Loucy (cell line): Measurements from ENCODE around the gene PPARG.

Source experiments
- H2AFZ ChIP-seq: fragments of 200-600 bp; sonication (generic); 2 replicates; pipeline ENCODE4 v1.6.0; 2016; ENCODE audit warnings: antibody characterized with exemption, mild to moderate bottlenecking, low read length, moderate library complexity
- H3F3A ChIP-seq: fragments of 200-600 bp; 2 replicates; pipeline ENCODE4 v1.6.0; 2016; ENCODE audit warnings: antibody characterized with exemption, low read depth, mild to moderate bottlenecking
- H3K27me3 ChIP-seq: fragments of 200-600 bp; sonication (generic); 2 replicates; pipeline ENCODE4 v1.6.1; 2014; ENCODE audit warnings: low read length, mild to moderate bottlenecking; ENCODE audit not compliant: insufficient read depth, poor library complexity, severe bottlenecking
- H3K36me3 ChIP-seq: fragments of 200-600 bp; sonication (generic); 2 replicates; pipeline ENCODE4 v1.6.1; 2016; ENCODE audit warnings: low read length; ENCODE audit not compliant: insufficient read depth
- H3K4me1 ChIP-seq: fragments of 200-600 bp; sonication (generic); 2 replicates; pipeline ENCODE4 v1.5.1; 2014; ENCODE audit warnings: low read length, mild to moderate bottlenecking; ENCODE audit not compliant: insufficient read depth, poor library complexity, severe bottlenecking
- H3K4me2 ChIP-seq: fragments of 200-600 bp; sonication (generic); 2 replicates; pipeline ENCODE4 v1.6.0; 2014; ENCODE audit warnings: antibody characterized with exemption, low read length, low read depth, mild to moderate bottlenecking; ENCODE audit not compliant: poor library complexity, severe bottlenecking
- H3K4me3 ChIP-seq: fragments of 200-600 bp; sonication (generic); 2 replicates; pipeline ENCODE4 v1.5.1; 2014; ENCODE audit warnings: low read length, mild to moderate bottlenecking, mixed read lengths; ENCODE audit not compliant: poor library complexity, severe bottlenecking
- H3K79me2 ChIP-seq: fragments of 200-600 bp; sonication (generic); 2 replicates; pipeline ENCODE4 v1.6.1; 2014; ENCODE audit warnings: low read length; ENCODE audit not compliant: insufficient read depth
- H3K9ac ChIP-seq: fragments of 200-600 bp; sonication (generic); 2 replicates; pipeline ENCODE4 v1.6.0; 2014; ENCODE audit warnings: mild to moderate bottlenecking, low read depth, low read length, moderate library complexity; ENCODE audit not compliant: poor library complexity, severe bottlenecking
- H3K9me2 ChIP-seq: fragments of 200-600 bp; sonication (generic); replicated peaks from 2 replicates; pipeline ENCODE4 v1.6.1; 2016; ENCODE audit warnings: low read depth, low read length, mixed read lengths
- H3K9me3 ChIP-seq: fragments of 200-600 bp; sonication (generic); 2 replicates; pipeline ENCODE4 v1.6.1; 2014; ENCODE audit warnings: mild to moderate bottlenecking, antibody characterized with exemption, low read length, low read depth; ENCODE audit not compliant: insufficient read depth
- H4K20me1 ChIP-seq: fragments of 200-600 bp; sonication (generic); 2 replicates; pipeline ENCODE4 v1.6.0; 2014; ENCODE audit warnings: antibody characterized with exemption, low read length, mild to moderate bottlenecking; ENCODE audit not compliant: insufficient read depth, poor library complexity, severe bottlenecking
- EZH2phosphoT487 ChIP-seq: fragments of 200-600 bp; IDR thresholded peaks from 2 replicates; pipeline ENCODE4 v1.6.1; 2018; ENCODE audit warnings: antibody characterized with exemption, mild to moderate bottlenecking, moderate library complexity, borderline replicate concordance
- TF ChIP-seq, protein P1 (sequence below): fragments of 200-600 bp; sonication (generic); conservative IDR thresholded peaks from 2 replicates; pipeline ENCODE4 v1.5.1; 2014; ENCODE audit warnings: mild to moderate bottlenecking, antibody characterized with exemption, low read length

The PPARG gene

DNA sequence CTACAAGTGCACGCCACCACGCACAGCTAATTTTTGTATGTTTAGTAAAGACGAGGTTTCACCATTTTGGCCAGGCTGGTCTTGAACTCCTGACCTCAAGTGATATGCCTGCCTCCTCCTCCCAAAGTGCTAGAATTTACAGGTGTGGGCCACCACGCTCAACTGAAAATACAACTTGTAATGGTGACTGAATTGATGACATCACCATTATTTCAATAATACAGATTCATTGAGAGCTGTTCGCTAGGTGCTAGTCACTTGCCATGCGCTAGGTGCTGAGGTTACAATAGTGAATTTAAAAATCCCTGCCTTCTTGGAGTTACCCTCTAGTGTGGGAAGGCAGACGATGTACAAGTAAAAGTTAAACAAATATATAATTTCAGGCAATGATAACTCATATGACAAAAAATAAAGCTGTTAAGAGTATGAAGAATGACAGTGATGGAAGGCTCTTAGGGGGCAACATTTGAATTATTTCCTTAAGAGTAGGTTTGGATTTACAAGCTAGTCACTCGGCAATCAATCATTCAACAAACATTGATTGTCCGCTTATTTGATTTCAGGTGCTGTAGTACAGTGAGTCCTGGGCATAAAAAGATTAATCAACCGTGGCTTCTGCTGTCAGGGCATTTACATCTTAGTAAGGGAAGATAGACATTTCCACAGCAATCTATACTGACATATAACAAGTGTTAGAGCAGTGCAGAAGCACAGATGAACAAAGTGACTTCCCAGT lies 9.1 kb upstream of the PPARG start:
- Histone ChIP-seq H3K79me2 (no peaks in the 10 kb centered on the region), H3F3A (no peaks in the 10 kb centered on the region), H2AFZ (no peak overlapping the region), H3K4me2 (no peak overlapping the region), H4K20me1 (no peaks in the 10 kb centered on the region), H3K9me3 (no peaks in the 10 kb centered on the region), H3K9me2 (no peaks in the 10 kb centered on the region), H3K4me3 (no peak overlapping the region), H3K4me1 (no peaks in the 10 kb centered on the region), H3K9ac (no peak overlapping the region), H3K27me3 (no peaks in the 10 kb centered on the region), H3K36me3 (no peaks in the 10 kb centered on the region)
- no peak for TF ChIP-seq EZH2phosphoT487
- TF ChIP-seq, protein P1, sequence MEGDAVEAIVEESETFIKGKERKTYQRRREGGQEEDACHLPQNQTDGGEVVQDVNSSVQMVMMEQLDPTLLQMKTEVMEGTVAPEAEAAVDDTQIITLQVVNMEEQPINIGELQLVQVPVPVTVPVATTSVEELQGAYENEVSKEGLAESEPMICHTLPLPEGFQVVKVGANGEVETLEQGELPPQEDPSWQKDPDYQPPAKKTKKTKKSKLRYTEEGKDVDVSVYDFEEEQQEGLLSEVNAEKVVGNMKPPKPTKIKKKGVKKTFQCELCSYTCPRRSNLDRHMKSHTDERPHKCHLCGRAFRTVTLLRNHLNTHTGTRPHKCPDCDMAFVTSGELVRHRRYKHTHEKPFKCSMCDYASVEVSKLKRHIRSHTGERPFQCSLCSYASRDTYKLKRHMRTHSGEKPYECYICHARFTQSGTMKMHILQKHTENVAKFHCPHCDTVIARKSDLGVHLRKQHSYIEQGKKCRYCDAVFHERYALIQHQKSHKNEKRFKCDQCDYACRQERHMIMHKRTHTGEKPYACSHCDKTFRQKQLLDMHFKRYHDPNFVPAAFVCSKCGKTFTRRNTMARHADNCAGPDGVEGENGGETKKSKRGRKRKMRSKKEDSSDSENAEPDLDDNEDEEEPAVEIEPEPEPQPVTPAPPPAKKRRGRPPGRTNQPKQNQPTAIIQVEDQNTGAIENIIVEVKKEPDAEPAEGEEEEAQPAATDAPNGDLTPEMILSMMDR = no peak

DNA sequence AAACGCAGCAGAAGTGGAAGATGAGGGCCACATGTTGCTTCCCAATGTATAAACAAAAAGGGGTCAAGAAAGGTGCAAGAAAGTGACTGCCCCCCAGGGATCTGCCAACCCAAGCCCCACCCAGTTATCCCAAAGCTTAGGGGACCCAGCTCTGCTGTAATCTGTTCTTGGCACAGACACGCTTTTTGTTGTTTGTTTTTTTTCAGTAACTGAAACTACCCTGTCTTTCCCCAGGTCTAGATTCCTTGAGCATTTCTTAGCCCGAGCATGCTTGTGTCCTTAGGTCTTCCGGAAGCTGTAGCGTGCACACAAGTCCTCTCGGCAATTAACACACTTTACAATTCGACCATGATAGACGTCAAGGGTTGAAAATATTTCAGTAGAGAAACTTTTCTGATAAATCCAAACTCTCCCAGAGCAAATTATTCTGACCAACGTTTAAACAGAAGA lies 8.5 kb upstream of the PPARG start:
- Histone ChIP-seq H3K9me2 (no peaks in the 10 kb centered on the region), H3K4me2 (no peak overlapping the region), H3K4me1 (no peaks in the 10 kb centered on the region), H3K79me2 (no peaks in the 10 kb centered on the region), H3K9me3 (no peaks in the 10 kb centered on the region), H4K20me1 (no peaks in the 10 kb centered on the region), H3K27me3 (no peaks in the 10 kb centered on the region), H3K36me3 (no peaks in the 10 kb centered on the region), H3F3A (no peaks in the 10 kb centered on the region), H3K9ac (no peak overlapping the region), H2AFZ (no peak overlapping the region), H3K4me3 (no peak overlapping the region)
- TF ChIP-seq EZH2phosphoT487 = no peak
- TF ChIP-seq, protein P1 = no peak

DNA sequence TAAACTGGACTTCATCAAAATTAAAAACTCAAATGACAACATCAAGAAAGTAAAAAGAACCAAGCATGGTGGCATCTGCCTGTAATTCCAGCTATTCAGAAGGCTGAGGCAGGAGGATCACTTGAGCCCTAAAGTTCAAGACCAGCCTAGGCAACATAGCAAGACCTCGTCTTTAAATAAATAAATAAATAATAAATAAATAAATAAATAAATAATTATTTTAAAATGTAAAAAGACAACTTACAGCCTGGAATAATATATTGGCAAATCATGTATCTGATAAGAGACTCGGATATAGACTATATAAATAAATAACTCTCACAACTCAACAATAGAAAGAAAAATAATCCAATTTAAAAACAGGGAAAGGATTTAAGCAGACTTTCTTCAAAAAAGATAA lies 4.3 kb upstream of the PPARG start:
- H3K79me2 ChIP-seq = no peaks in the 10 kb centered on the region
- no peaks in the 10 kb centered on the region for H3K9me2 ChIP-seq
- no peaks in the 10 kb centered on the region for H3F3A ChIP-seq
- no peaks in the 10 kb centered on the region for H3K27me3 ChIP-seq
- no peak overlapping the region for H3K4me2 ChIP-seq
- TF ChIP-seq, protein P1 = no peak
- TF ChIP-seq EZH2phosphoT487 = no peak
- H3K9me3 ChIP-seq = no peaks in the 10 kb centered on the region
- H3K4me3 ChIP-seq = no peak overlapping the region
- no peak overlapping the region for H2AFZ ChIP-seq
- no peak overlapping the region for H3K9ac ChIP-seq
- H3K36me3 ChIP-seq = no peaks in the 10 kb centered on the region
- peaks cover 5% of the 10 kb centered on the region for H3K4me1 ChIP-seq
- H4K20me1 ChIP-seq = no peaks in the 10 kb centered on the region
